Measurements from ENCODE around the gene ECM2.

Gene ECM2

GRCh38 chr9:92501671-92502393 is 34.0 kb downstream of the ECM2 start:
- H3K36me3 ChIP-seq (ENCODE audit: control insufficient read depth in 2 of 2, insufficient read depth in 2 of 2, low read length in 2 of 2): no peaks in the 10 kb centered on the region
- peak overlapping the region in 1 of 2 donors; percentile 36 for H3K9ac ChIP-seq (ENCODE audit: low read length in 2 of 2)
- H3K4me1 ChIP-seq (ENCODE audit: control insufficient read depth, insufficient read depth, low read length): peaks cover 41% of the 10 kb centered on the region
- no peak overlapping the region for H3K4me3 ChIP-seq (ENCODE audit: low read length in 2 of 2)
- no peaks in the 10 kb centered on the region for H3K9me3 ChIP-seq (ENCODE audit: control insufficient read depth in 2 of 2, low read length in 2 of 2)
- peak overlapping the region; percentile 79 for H3K27ac ChIP-seq (ENCODE audit: low read length)
- no peaks in the 10 kb centered on the region for H3K27me3 ChIP-seq (ENCODE audit: control insufficient read depth in 1 of 2, insufficient read depth in 2 of 2, low read length in 2 of 2)

DNA sequence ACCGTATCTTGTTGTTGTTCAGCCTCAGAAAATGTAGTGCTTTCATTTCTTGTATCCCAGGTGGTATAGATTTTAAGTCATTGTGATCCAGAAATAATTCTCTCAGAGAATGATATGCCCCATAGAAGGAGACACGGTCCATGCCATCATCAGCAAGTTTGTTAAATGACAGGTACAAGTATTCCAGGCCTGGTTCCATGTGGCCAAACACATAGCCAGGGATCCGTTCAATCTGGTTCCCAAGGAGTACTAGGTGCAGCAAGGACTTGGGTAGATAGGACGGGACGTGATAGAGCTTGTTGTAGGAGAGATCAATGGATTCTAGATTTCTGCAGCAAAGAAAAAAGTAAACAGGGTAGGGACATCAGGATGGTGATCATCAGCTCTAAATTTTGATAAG is 35.1 kb downstream of the ECM2 start:
- H3K9ac ChIP-seq (ENCODE audit: low read length in 2 of 2): no peak overlapping the region
- no peak overlapping the region for H3K4me3 ChIP-seq (ENCODE audit: low read length in 2 of 2)
- H3K4me1 ChIP-seq (ENCODE audit: control insufficient read depth, insufficient read depth, low read length): peaks cover 33% of the 10 kb centered on the region
- H3K27me3 ChIP-seq (ENCODE audit: control insufficient read depth in 1 of 2, insufficient read depth in 2 of 2, low read length in 2 of 2): no peaks in the 10 kb centered on the region
- H3K36me3 ChIP-seq (ENCODE audit: control insufficient read depth in 2 of 2, insufficient read depth in 2 of 2, low read length in 2 of 2): no peaks in the 10 kb centered on the region
- no peaks in the 10 kb centered on the region for H3K9me3 ChIP-seq (ENCODE audit: control insufficient read depth in 2 of 2, low read length in 2 of 2)
- H3K27ac ChIP-seq (ENCODE audit: low read length): peak overlapping the region; percentile 79

DNA sequence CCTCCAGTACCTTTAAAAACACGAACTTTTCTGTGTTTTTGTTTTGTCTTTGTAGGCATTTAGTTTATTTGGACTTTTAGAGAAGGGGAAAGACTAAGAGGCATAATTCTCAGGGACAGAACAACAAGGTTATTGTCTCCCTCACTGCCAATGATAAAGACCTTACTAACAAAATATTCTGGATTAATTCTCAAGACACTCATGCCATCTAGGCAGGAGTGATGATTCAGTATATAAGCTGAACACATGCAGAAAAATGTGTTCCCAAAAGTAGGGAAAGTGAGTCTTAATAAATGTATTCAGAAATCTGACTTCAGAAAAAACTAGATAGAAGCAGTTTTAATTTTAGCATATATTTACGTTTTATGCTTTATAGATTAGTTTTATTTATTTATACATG is 36.1 kb downstream of the ECM2 start:
- peaks cover 26% of the 10 kb centered on the region for H3K4me1 ChIP-seq (ENCODE audit: control insufficient read depth, insufficient read depth, low read length)
- H3K27ac ChIP-seq (ENCODE audit: low read length): no peak overlapping the region

GRCh38 chr9:92496396-92497176 is 39.2 kb downstream of the ECM2 start:
- Histone ChIP-seq H3K9me3 (ENCODE audit: control insufficient read depth in 2 of 2, low read length in 2 of 2) (no peaks in the 10 kb centered on the region), H3K4me1 (ENCODE audit: control insufficient read depth, insufficient read depth, low read length) (peaks cover 12% of the 10 kb centered on the region), H3K27ac (ENCODE audit: low read length) (no peak overlapping the region), H3K4me3 (ENCODE audit: low read length in 2 of 2) (no peak overlapping the region), H3K9ac (ENCODE audit: low read length in 2 of 2) (no peak overlapping the region), H3K27me3 (ENCODE audit: control insufficient read depth in 1 of 2, insufficient read depth in 2 of 2, low read length in 2 of 2) (no peaks in the 10 kb centered on the region), H3K36me3 (ENCODE audit: control insufficient read depth in 2 of 2, insufficient read depth in 2 of 2, low read length in 2 of 2) (no peaks in the 10 kb centered on the region)

More for the DNA sequence above, 36.1 kb downstream of the ECM2 start:
- Histone ChIP-seq H3K4me3 (ENCODE audit: low read length in 2 of 2) (no peak overlapping the region), H3K36me3 (ENCODE audit: control insufficient read depth in 2 of 2, insufficient read depth in 2 of 2, low read length in 2 of 2) (no peaks in the 10 kb centered on the region), H3K27me3 (ENCODE audit: control insufficient read depth in 1 of 2, insufficient read depth in 2 of 2, low read length in 2 of 2) (no peaks in the 10 kb centered on the region), H3K9me3 (ENCODE audit: control insufficient read depth in 2 of 2, low read length in 2 of 2) (no peaks in the 10 kb centered on the region), H3K9ac (ENCODE audit: low read length in 2 of 2) (no peak overlapping the region)

GRCh38 chr9:92494856-92495255 is 40.9 kb downstream of the ECM2 start:
- no peak overlapping the region for H3K9ac ChIP-seq (ENCODE audit: low read length in 2 of 2)
- H3K9me3 ChIP-seq (ENCODE audit: control insufficient read depth in 2 of 2, low read length in 2 of 2): no peaks in the 10 kb centered on the region
- no peaks in the 10 kb centered on the region for H3K36me3 ChIP-seq (ENCODE audit: control insufficient read depth in 2 of 2, insufficient read depth in 2 of 2, low read length in 2 of 2)
- H3K4me1 ChIP-seq (ENCODE audit: control insufficient read depth, insufficient read depth, low read length): peaks cover 3% of the 10 kb centered on the region
- no peak overlapping the region for H3K4me3 ChIP-seq (ENCODE audit: low read length in 2 of 2)
- no peak overlapping the region for H3K27ac ChIP-seq (ENCODE audit: low read length)
- no peaks in the 10 kb centered on the region for H3K27me3 ChIP-seq (ENCODE audit: control insufficient read depth in 1 of 2, insufficient read depth in 2 of 2, low read length in 2 of 2)

DNA sequence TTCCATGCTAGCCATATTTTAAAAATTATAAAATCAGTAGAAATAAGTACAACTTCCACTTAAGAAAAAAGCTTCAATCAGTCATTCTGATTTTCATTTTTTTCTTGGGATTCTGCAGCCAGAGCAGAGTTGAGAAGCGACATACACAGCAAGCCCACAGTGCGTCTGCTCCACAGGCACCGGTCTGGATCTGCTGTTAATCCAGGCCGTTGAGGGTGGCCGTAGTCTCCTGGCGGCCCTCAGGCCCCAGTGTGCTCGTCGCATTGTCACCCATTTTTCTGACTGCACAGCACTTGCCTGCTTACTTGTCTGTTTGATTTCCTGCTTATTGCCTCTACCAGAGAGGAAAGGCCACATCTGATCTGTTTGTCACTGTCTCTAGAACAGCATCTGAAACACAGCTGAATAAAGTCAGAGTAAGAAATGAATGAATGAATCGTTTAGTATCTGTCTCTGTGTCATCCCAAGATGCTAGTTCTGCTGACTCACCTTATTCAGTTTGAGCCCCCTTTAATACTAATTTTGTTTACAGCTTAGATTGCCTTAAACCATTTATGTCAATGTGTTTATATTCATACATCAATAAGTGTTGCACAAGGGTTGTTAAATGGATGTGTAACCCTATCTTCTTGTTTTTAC is 41.9 kb downstream of the ECM2 start:
- Histone ChIP-seq H3K36me3 (ENCODE audit: control insufficient read depth in 2 of 2, insufficient read depth in 2 of 2, low read length in 2 of 2) (no peaks in the 10 kb centered on the region), H3K27ac (ENCODE audit: low read length) (no peak overlapping the region), H3K27me3 (ENCODE audit: control insufficient read depth in 1 of 2, insufficient read depth in 2 of 2, low read length in 2 of 2) (no peaks in the 10 kb centered on the region), H3K4me1 (ENCODE audit: control insufficient read depth, insufficient read depth, low read length) (peaks cover 7% of the 10 kb centered on the region), H3K9me3 (ENCODE audit: control insufficient read depth in 2 of 2, low read length in 2 of 2) (no peaks in the 10 kb centered on the region), H3K9ac (ENCODE audit: low read length in 2 of 2) (no peak overlapping the region), H3K4me3 (ENCODE audit: low read length in 2 of 2) (no peak overlapping the region)

- H3K9me3 ChIP-seq (ENCODE audit: control insufficient read depth in 2 of 2, low read length in 2 of 2): no peaks in the 10 kb centered on the region
- no peaks in the 10 kb centered on the region for H3K36me3 ChIP-seq (ENCODE audit: control insufficient read depth in 2 of 2, insufficient read depth in 2 of 2, low read length in 2 of 2)
- no peaks in the 10 kb centered on the region for H3K27me3 ChIP-seq (ENCODE audit: control insufficient read depth in 1 of 2, insufficient read depth in 2 of 2, low read length in 2 of 2)
- peaks cover 7% of the 10 kb centered on the region for H3K4me1 ChIP-seq (ENCODE audit: control insufficient read depth, insufficient read depth, low read length)
- H3K27ac ChIP-seq (ENCODE audit: low read length): no peak overlapping the region
- H3K4me3 ChIP-seq (ENCODE audit: low read length in 2 of 2): no peak overlapping the region
- H3K9ac ChIP-seq (ENCODE audit: low read length in 2 of 2): no peak overlapping the region
Measured at GRCh38 chr9:92492781-92493401, 42.9 kb downstream of the ECM2 start.

GRCh38 chr9:92488681-92489550 is 46.9 kb downstream of the ECM2 start:
- peaks cover 30% of the 10 kb centered on the region for H3K4me1 ChIP-seq (ENCODE audit: control insufficient read depth, insufficient read depth, low read length)
- H3K27me3 ChIP-seq (ENCODE audit: control insufficient read depth in 1 of 2, insufficient read depth in 2 of 2, low read length in 2 of 2): no peaks in the 10 kb centered on the region
- no peaks in the 10 kb centered on the region for H3K36me3 ChIP-seq (ENCODE audit: control insufficient read depth in 2 of 2, insufficient read depth in 2 of 2, low read length in 2 of 2)
- H3K4me3 ChIP-seq (ENCODE audit: low read length in 2 of 2): no peak overlapping the region
- no peak overlapping the region for H3K9ac ChIP-seq (ENCODE audit: low read length in 2 of 2)
- peak overlapping the region; percentile 46 for H3K27ac ChIP-seq (ENCODE audit: low read length)
- no peaks in the 10 kb centered on the region for H3K9me3 ChIP-seq (ENCODE audit: control insufficient read depth in 2 of 2, low read length in 2 of 2)

GRCh38 chr9:92486371-92486770 is 49.4 kb downstream of the ECM2 start:
- H3K27ac ChIP-seq (ENCODE audit: low read length): no peak overlapping the region
- H3K9me3 ChIP-seq (ENCODE audit: control insufficient read depth in 2 of 2, low read length in 2 of 2): no peaks in the 10 kb centered on the region
- peaks cover 36% of the 10 kb centered on the region for H3K4me1 ChIP-seq (ENCODE audit: control insufficient read depth, insufficient read depth, low read length)
- H3K27me3 ChIP-seq (ENCODE audit: control insufficient read depth in 1 of 2, insufficient read depth in 2 of 2, low read length in 2 of 2): no peaks in the 10 kb centered on the region
- H3K9ac ChIP-seq (ENCODE audit: low read length in 2 of 2): no peak overlapping the region
- H3K36me3 ChIP-seq (ENCODE audit: control insufficient read depth in 2 of 2, insufficient read depth in 2 of 2, low read length in 2 of 2): no peaks in the 10 kb centered on the region
- H3K4me3 ChIP-seq (ENCODE audit: low read length in 2 of 2): no peak overlapping the region

DNA sequence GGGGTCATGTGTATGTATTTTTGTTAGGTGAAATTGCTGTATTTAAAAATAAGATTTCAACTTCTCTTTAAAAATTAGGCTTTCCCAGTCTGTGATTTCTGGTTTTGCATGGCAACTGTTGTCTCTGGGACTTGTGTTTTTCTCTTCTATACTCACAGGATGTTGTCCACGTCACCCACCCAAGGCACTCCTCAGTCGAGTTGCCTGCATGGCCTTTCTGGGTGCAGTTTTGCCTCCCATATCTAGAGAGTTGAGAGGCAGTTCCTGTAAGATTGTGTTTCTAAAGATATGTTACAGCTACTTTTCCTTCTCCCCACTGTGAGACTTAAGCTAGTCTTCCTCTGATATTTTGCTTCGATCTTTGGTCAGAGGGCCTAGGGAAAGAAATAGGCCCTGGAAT is 51.2 kb downstream of the ECM2 start:
- Histone ChIP-seq H3K36me3 (ENCODE audit: control insufficient read depth in 2 of 2, insufficient read depth in 2 of 2, low read length in 2 of 2) (no peaks in the 10 kb centered on the region), H3K4me1 (ENCODE audit: control insufficient read depth, insufficient read depth, low read length) (peaks cover 38% of the 10 kb centered on the region), H3K9ac (ENCODE audit: low read length in 2 of 2) (no peak overlapping the region), H3K9me3 (ENCODE audit: control insufficient read depth in 2 of 2, low read length in 2 of 2) (no peaks in the 10 kb centered on the region), H3K27ac (ENCODE audit: low read length) (peak overlapping the region; percentile 18), H3K4me3 (ENCODE audit: low read length in 2 of 2) (no peak overlapping the region), H3K27me3 (ENCODE audit: control insufficient read depth in 1 of 2, insufficient read depth in 2 of 2, low read length in 2 of 2) (no peaks in the 10 kb centered on the region)
